Fibroblast of peridontal ligament (primary cell): Measurements from ENCODE around the gene KNTC1.
"Not testable (repeated sequence)": the region's sequence is repeated elsewhere in the genome, so short reads cannot be mapped to it uniquely, and the experiment has no call there.

Source experiments
- DNase-seq: peaks from one replicate; pipeline ENCODE4 v3.0.0-alpha.2; 2010; ENCODE audit errors: extremely low read depth

Gene KNTC1

DNA sequence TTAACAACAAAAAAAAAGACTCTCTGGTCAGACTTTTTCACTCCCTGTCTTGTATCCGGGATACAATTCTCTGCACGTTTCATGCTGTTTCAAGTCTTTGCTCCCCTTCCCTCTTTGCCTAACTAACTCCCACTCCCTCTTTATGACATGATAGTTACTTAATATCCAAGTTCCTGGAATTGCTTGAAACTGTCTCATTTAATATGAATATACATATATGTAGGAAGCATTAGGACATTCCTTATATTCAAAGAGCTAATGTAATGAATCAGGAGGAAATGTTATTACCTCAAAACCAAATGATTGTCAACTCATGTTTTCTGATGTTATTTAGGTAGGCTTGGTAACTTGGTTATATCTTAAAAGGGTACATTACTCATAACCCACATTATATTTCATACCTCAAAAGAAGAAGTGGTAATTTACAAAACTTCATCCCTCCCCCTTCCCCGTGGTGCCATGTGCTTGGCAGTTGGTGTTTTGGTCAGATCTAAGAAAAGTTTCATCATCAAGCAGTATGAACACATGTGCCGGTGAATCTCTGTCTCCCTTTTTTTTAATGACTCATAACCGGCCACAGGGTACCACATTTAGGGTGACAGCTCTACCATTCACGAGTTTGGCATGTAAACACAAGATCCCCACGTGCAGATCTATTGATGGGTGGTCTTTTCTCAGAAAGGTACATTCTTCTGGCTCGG, 119.6 kb downstream of the KNTC1 start:
- DNase-seq: peak; percentile 72

DNA sequence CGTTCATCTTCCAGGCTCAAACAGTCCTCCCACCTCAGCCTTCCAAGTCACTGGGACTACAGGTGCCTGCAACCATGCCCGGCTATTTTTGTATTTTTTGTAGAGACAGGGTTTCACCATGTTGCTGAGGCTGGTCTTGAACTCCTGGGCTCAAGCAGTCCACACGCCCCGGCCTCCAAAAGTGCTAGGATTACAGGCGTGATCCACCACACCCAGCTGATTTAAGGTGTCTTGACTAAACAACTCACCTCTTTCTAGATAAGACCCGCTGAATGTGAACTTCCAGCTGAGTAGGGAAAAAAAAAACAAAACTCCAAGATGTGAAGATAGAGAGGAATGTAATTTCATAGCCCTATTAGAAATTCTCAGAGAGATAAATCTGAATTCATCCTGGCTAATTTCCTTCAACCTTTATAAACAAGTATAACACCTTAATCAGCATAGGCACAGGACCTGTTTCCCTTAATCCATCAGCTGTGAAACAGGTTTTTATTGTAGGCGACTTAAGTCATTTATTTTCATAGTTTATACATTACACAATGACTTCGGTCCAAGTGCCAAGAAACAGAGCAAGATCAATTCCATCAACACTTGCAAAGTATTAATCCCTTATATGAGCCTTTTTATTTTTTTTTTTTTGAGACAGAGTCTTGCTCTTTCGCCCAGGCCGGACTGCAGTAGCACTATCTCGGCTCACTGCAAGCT, 124.6 kb downstream of the KNTC1 start:
- no peak for DNase-seq

GRCh38 chr12:122653291-122653690, 126.2 kb downstream of the KNTC1 start:
- not testable (repeated sequence) for DNase-seq

GRCh38 chr12:122656298-122656697, 129.2 kb downstream of the KNTC1 start:
- no peak for DNase-seq

DNA sequence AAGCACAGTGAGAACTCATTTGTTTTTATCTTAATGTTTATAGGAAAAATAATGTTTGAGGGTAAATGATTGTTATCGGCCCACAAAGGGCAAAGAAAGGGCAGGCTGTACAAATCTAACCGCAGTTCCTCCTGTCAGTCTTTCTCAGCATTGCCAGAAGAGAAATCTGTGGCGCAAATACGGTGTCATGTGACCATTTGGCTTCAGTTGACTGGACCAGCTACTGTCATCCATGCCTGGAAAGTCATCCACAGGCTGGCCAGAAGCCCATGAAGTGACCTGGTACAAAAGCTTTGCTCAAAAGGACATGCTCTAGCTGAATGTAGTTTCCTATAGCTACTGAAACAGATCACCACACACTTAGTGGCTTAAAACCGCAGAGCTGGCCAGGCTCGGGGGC, 132.5 kb downstream of the KNTC1 start:
- DNase-seq: no peak

GRCh38 chr12:122661246-122661645, 134.2 kb downstream of the KNTC1 start:
- DNase-seq: no peak

GRCh38 chr12:122661938-122662337, 134.9 kb downstream of the KNTC1 start:
- no peak for DNase-seq

DNA sequence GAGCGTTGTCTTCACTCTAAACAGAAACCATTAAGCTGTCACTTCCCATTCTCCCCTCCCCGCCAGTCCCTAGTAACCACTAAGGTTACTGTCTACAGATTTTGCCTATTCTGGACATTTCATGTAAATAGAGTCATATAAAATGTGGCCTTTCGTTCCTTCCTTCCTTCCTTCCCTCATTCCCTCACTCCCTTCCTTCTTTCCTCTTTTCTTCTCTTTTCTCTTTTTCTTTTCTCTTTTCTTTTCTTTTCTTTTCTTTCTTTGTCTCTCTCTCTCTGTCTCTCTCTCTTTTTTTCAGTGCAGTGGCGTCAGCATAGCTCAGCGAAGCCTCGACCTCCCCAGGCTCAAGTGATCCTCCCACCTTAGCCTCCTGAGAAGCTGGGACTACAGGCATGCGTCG, 138.3 kb downstream of the KNTC1 start:
- DNase-seq: no peak

- DNase-seq: no peak
These were observed 138.7 kb downstream of the KNTC1 start for GRCh38 chr12:122665759-122666158.

- no peak for DNase-seq
These were observed 141.2 kb downstream of the KNTC1 start for GRCh38 chr12:122668268-122668667.

DNA sequence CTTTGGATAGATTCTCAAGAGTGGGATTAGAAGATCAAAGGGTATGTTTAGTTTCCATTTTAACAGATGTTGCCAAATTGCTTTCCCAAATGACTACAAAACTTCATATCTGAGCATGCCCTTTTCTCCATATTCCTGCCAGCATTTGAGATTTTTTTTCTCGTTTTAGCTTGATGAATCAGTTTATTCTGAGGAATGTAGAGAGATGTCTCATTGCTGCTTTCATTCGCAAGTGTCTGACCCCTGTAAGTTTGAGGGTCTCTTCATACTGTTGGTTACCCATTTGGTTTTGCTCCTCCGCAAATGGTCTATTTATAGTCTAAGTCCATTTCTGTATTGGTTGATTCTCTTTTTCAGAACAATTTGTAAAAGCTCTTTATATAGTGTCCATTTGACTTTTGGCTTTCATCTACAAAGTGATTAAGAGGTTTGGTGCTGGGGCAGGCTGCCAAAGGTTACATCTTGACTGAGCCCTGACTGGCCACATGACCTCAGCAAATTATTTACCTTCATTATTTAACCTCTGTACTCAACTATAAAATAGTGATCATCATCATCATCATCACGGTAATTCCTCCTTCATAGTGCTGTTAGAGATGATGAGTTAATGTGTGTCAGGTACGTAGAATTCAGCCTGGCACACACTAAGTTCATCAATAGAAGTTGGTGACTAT, 142.5 kb downstream of the KNTC1 start:
- DNase-seq: peak; percentile 90

DNA sequence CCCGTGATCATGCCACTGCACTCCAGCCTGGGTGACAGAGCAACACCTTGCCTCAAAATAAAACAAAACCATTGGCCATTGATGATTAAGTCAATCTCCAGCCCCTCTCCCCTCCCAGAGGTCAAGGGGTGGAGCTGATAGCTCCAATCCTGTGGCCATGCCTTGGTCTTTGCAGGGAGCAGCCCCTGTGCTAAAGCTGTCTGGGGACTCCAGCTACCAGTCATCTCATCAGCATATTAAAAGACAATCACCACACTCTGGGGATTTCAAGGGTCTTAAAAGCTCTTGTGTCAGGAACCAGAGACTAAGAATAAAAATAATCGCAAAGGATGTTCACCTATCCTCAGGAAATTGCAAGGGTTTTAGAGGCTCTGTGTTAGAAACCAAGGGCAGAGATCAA, 145.5 kb downstream of the KNTC1 start:
- no peak for DNase-seq
